Endothelial cell of umbilical vein (primary cell): ENCODE results near the gene ZNF148. TPM values are rescaled to one million over a fixed set of nuclear protein-coding genes. Genes with fewer than 3 reads are reported as not detected.

Experiments
- BruUV-seq: library from RNA; stranded (reverse); fragments of 400-500 nt; replicated peaks from 2 replicates; lab custom pipeline; 2021; lab: Mats Ljungman, UMichigan
- CTCF ChIA-PET: fragments of 300-600, 350-600 bp; sonication (Branson Sonifier 250); formaldehyde crosslinking; loops from one replicate; lab custom pipeline; 2021; ENCODE audit warnings: antibody characterized with exemption, inconsistent platforms; lab: Charles Lee
- POLR2A ChIA-PET: fragments of 300-600, 350-600 bp; sonication (Branson Sonifier 250); formaldehyde crosslinking; loops from one replicate; lab custom pipeline; 2021; ENCODE audit warnings: antibody characterized with exemption, inconsistent platforms; lab: Charles Lee
- DNase-seq: peaks from one replicate; pipeline ENCODE4 v3.0.0-alpha.2; 2011; ENCODE audit warnings: low read depth, low spot score
- FAIRE-seq: peaks from 2 replicates; lab custom pipeline; 2011; peaks lifted over from hg19 to GRCh38; lab: Jason Lieb, UNC
- H2AFZ ChIP-seq: 2 replicates; pipeline ENCODE4 v1.6.0; 2012; ENCODE audit warnings: low read depth, low read length, control low read depth, inconsistent platforms
- H3K27ac ChIP-seq: 2 replicates; pipeline ENCODE4 v1.5.1; 2011; ENCODE audit warnings: low read depth, mild to moderate bottlenecking, control low read depth, low read length, moderate library complexity; ENCODE audit not compliant: insufficient read depth
- H3K27me3 ChIP-seq, 2 experiments: 2 replicates each; pipeline versions ENCODE4 v1.6.0 to v1.6.1; 2011; ENCODE audit warnings: low read length in 2 of 2, mixed read lengths in 1 of 2; ENCODE audit not compliant: control insufficient read depth in 2 of 2, insufficient read depth in 2 of 2
- H3K36me3 ChIP-seq, 2 experiments: 2 replicates in 1 of 2; 3 replicates in 1 of 2; pipeline ENCODE4 v1.5.1; 2011; ENCODE audit warnings: low read length in 2 of 2, mild to moderate bottlenecking in 1 of 2, moderate library complexity in 1 of 2; ENCODE audit not compliant: control insufficient read depth in 2 of 2, insufficient read depth in 2 of 2; ENCODE audit errors: extremely low read depth in 1 of 2
- H3K4me1 ChIP-seq: 3 replicates; pipeline ENCODE4 v1.5.1; 2011; ENCODE audit warnings: mild to moderate bottlenecking, low read length; ENCODE audit not compliant: control insufficient read depth, insufficient read depth; ENCODE audit errors: extremely low read depth
- H3K4me2 ChIP-seq: 2 replicates; pipeline ENCODE4 v1.6.1; 2011; ENCODE audit warnings: low read length, control low read depth, mixed read lengths; ENCODE audit not compliant: insufficient read depth
- H3K4me3 ChIP-seq, 3 experiments: fragments of 200-600 bp in 1 of 3; sonication (generic), shearing (Covaris generic) in 1 of 3; replicated peaks in 1 of 3; 2 replicates each; pipeline ENCODE4 v1.5.1; 2011 to 2016; ENCODE audit warnings: control low read depth in 3 of 3, low read length in 3 of 3, mild to moderate bottlenecking in 2 of 3, inconsistent platforms in 1 of 3, low read depth in 1 of 3, moderate library complexity in 1 of 3; ENCODE audit not compliant: insufficient read depth in 1 of 3
- H3K79me2 ChIP-seq: 2 replicates; pipeline ENCODE4 v1.6.0; 2012; ENCODE audit warnings: low read length, inconsistent platforms; ENCODE audit not compliant: control insufficient read depth, insufficient read depth
- H3K9ac ChIP-seq: replicated peaks from 2 replicates; pipeline ENCODE3; 2011; ENCODE audit warnings: low read length, control low read depth; ENCODE audit not compliant: insufficient read depth; ENCODE audit errors: extremely low read depth
- H3K9me1 ChIP-seq: replicated peaks from 3 replicates; pipeline ENCODE4 v1.6.0; 2011; ENCODE audit warnings: mild to moderate bottlenecking, low read length; ENCODE audit not compliant: control insufficient read depth, insufficient read depth; ENCODE audit errors: extremely low read depth
- H3K9me3 ChIP-seq: replicated peaks from 2 replicates; pipeline ENCODE4 v1.5.1; 2012; ENCODE audit warnings: low read length, inconsistent platforms; ENCODE audit not compliant: control insufficient read depth, insufficient read depth
- H4K20me1 ChIP-seq: replicated peaks from 2 replicates; pipeline ENCODE3; 2011; ENCODE audit warnings: mild to moderate bottlenecking, low read length; ENCODE audit not compliant: control insufficient read depth, insufficient read depth; ENCODE audit errors: extremely low read depth
- EZH2 ChIP-seq: IDR thresholded peaks from 2 replicates; pipeline ENCODE4 v1.6.1; 2012; ENCODE audit warnings: borderline replicate concordance, low read depth, mild to moderate bottlenecking, moderate library complexity, low read length, inconsistent platforms; ENCODE audit not compliant: severe bottlenecking
- FOS ChIP-seq: IDR thresholded peaks from 2 replicates; pipeline ENCODE4 v1.6.1; 2011; ENCODE audit warnings: mild to moderate bottlenecking, low read length, moderate library complexity, borderline replicate concordance; ENCODE audit not compliant: insufficient read depth
- GATA2 ChIP-seq: IDR thresholded peaks from 2 replicates; pipeline ENCODE4 v1.7.0; 2011; ENCODE audit warnings: low read depth, mild to moderate bottlenecking, moderate library complexity, mixed read lengths, low read length; ENCODE audit not compliant: insufficient read length, insufficient read depth
- JUN ChIP-seq: IDR thresholded peaks from 2 replicates; pipeline ENCODE4 v1.6.1; 2011; ENCODE audit warnings: borderline replicate concordance, low read depth; ENCODE audit not compliant: insufficient read length, insufficient read depth
- MAX ChIP-seq: IDR thresholded peaks from 2 replicates; pipeline ENCODE4 v1.6.1; 2011; ENCODE audit not compliant: insufficient read depth, insufficient read length
- MYC ChIP-seq: IDR thresholded peaks from one replicate; pipeline ENCODE4 v1.6.1; 2011; ENCODE audit warnings: mild to moderate bottlenecking, low read depth, low read length
- POLR2AphosphoS5 ChIP-seq: IDR thresholded peaks from 2 replicates; pipeline ENCODE4 v1.6.1; 2012; ENCODE audit warnings: low read depth, mild to moderate bottlenecking, control low read depth, low read length, moderate library complexity; ENCODE audit not compliant: insufficient read depth
- dilution Hi-C: fragments of 300-500 bp; cut with MboI; formaldehyde crosslinking; loops from one replicate; pipeline ENCODE4 v1.15.0; 2019; ENCODE audit warnings: low sequenced_read_pairs; ENCODE audit not compliant: extremely low pct_ligation_motif_present
- intact Hi-C: fragments of 100-400 bp; cut with micrococcal nuclease; formaldehyde crosslinking; loops from one replicate; pipeline ENCODE4 v1.10.0; 2022
- polyA plus RNA-seq, 4 experiments: library from polyadenylated mRNA; depleted of rRNA in 3 of 4; stranded (reverse) in 3 of 4; unstranded in 1 of 4; fragments of >200 nt; gene quantifications; 2 replicates each; pipeline versions ENCODE4 v1.2.1 to v1.2.3, GENCODE V29; 2011 to 2012; ENCODE audit warnings: missing spikeins in 1 of 4
- total RNA-seq: library from RNA; stranded (reverse); gene quantifications from 2 replicates; pipeline ENCODE4 v1.2.3, GENCODE V29; 2021

Gene ZNF148
- total and polyA plus RNA-seq, 2 donors (not counting 3 experiments of a cell fraction or from before 2014, with no cell fraction given), result 8.0 to 41.3 TPM

- no peak overlapping the region for H3K4me2 ChIP-seq
- H4K20me1 ChIP-seq, result no peaks in the 10 kb centered on the region
- H3K4me1 ChIP-seq, result peaks cover 11% of the 10 kb centered on the region
- ChIA-PET CTCF (interaction anchor here (1.4 kb wide), 1 partner anchor 24 kb away, joined by 3 read pairs; no protein-coding TSS in a partner anchor), POLR2A (no interaction called here)
- BruUV-seq, result no TSS peak
- no peaks in the 10 kb centered on the region for H3K9me3 ChIP-seq
- H3K27ac ChIP-seq, result no peak overlapping the region
- H3K79me2 ChIP-seq, result peaks cover 10% of the 10 kb centered on the region
- no peak overlapping the region for H2AFZ ChIP-seq
- no peak overlapping the region for H3K4me3 ChIP-seq
- dilution Hi-C loops, result no loop called here
- peaks cover 0 to 5% of the 10 kb centered on the region in 2 experiments for H3K27me3 ChIP-seq
- H3K9me1 ChIP-seq, result no peaks in the 10 kb centered on the region
- FAIRE-seq, result no peak
- intact Hi-C loops, result loop anchor here (5.0 kb wide), 3 partner anchors 111 to 236 kb away; no protein-coding TSS in a partner anchor
- TF ChIP-seq FOS, result no peak
- no peak for TF ChIP-seq JUN
- no peak for TF ChIP-seq EZH2
- TF ChIP-seq MYC, result no peak
- TF ChIP-seq POLR2AphosphoS5, result no peak
- no peak for TF ChIP-seq GATA2
- TF ChIP-seq MAX, result no peak
- no peak overlapping the region for H3K9ac ChIP-seq
- no peaks in the 10 kb centered on the region for H3K36me3 ChIP-seq
- no peak for DNase-seq
Measured at GRCh38 chr3:125378762-125379161, 3.6 kb upstream of the ZNF148 start.
